Measurements from ENCODE around the gene PHF12. TPM values are rescaled to one million over a fixed set of nuclear protein-coding genes. Genes with fewer than 3 reads are reported as not detected.
"Not testable (repeated sequence)": the region's sequence is repeated elsewhere in the genome, so short reads cannot be mapped to it uniquely, and the experiment has no call there.

PHF12 gene
- polyA plus RNA-seq, 1 experiment = 16.5 TPM

- H3K36me3 ChIP-seq (ENCODE audit: control insufficient read depth, insufficient read depth, low read length) = no peaks in the 10 kb centered on the region; the same call in 1 of the 2 replicates
- ChIA-PET POLR2A (no interaction called here), CTCF (interaction anchor here (0.9 to 4.0 kb wide), 5 partner anchors 10 to 33 kb away, joined by 3 to 17 read pairs (median 4); partner anchors contain the start of gene DHRS13)
- DNase-seq (ENCODE audit: low read depth) = no peak
- no peaks in the 10 kb centered on the region for H3K27me3 ChIP-seq (ENCODE audit: control insufficient read depth, insufficient read depth, low read length)
- TF ChIP-seq CTCF (IDR thresholded peaks at IDR 0.05; ENCODE audit: insufficient read depth, low read depth, low read length) = no peak
- H3K4me3 ChIP-seq (ENCODE audit: low read depth, low read length) = no peak overlapping the region
These were observed 15.4 kb downstream of the PHF12 start for GRCh38 chr17:28935744-28936460.

- H3K4me3 ChIP-seq (ENCODE audit: low read depth, low read length); DNase-seq (ENCODE audit: low read depth); H3K36me3 ChIP-seq (ENCODE audit: control insufficient read depth, insufficient read depth, low read length); H3K27me3 ChIP-seq (ENCODE audit: control insufficient read depth, insufficient read depth, low read length); POLR2A ChIA-PET: not testable (repeated sequence)
- CTCF ChIA-PET = interaction anchor here (0.7 to 4.0 kb wide), 3 partner anchors 8 to 844 kb away, joined by 3 to 17 read pairs (median 4); no protein-coding TSS in a partner anchor
These were observed 16.8 kb downstream of the PHF12 start for GRCh38 chr17:28934508-28934907.

- Histone ChIP-seq H3K36me3 (ENCODE audit: control insufficient read depth, insufficient read depth, low read length) (0 out of 2 replicates have a peak, but pooled peaks cover 2% of the 10 kb centered on the region), H3K27me3 (ENCODE audit: control insufficient read depth, insufficient read depth, low read length) (no peaks in the 10 kb centered on the region), H3K4me3 (ENCODE audit: low read depth, low read length) (no peak overlapping the region)
- TF ChIP-seq CTCF (IDR thresholded peaks at IDR 0.05; ENCODE audit: insufficient read depth, low read depth, low read length) = no peak
- no peak for DNase-seq (ENCODE audit: low read depth)
- ChIA-PET CTCF (interaction anchor here (1.2 to 2.1 kb wide), 2 partner anchors 9 to 203 kb away, joined by 4 to 5 read pairs; no protein-coding TSS in a partner anchor), POLR2A (interaction anchor here (0.6 kb wide), 1 partner anchor 65 kb away, joined by 4 read pairs; no protein-coding TSS in a partner anchor)
These were observed 21.5 kb downstream of the PHF12 start for GRCh38 chr17:28929787-28930186.

- TF ChIP-seq CTCF (IDR thresholded peaks at IDR 0.05; ENCODE audit: insufficient read depth, low read depth, low read length) = no peak
- H3K36me3 ChIP-seq (ENCODE audit: control insufficient read depth, insufficient read depth, low read length) = peaks cover 7% of the 10 kb centered on the region
- DNase-seq (ENCODE audit: low read depth) = no peak
- CTCF ChIA-PET = interaction anchor here (1.2 to 2.5 kb wide), 4 partner anchors 10 to 16 kb away, joined by 3 to 9 read pairs (median 4); no protein-coding TSS in a partner anchor
- H3K27me3 ChIP-seq (ENCODE audit: control insufficient read depth, insufficient read depth, low read length) = no peaks in the 10 kb centered on the region
- POLR2A ChIA-PET = no interaction called here
- H3K4me3 ChIP-seq (ENCODE audit: low read depth, low read length) = no peak overlapping the region
These were observed 23.3 kb downstream of the PHF12 start for GRCh38 chr17:28928061-28928460.

GRCh38 chr17:28926786-28927185, 24.5 kb downstream of the PHF12 start:
- CTCF ChIA-PET = interaction anchor here (0.9 to 2.7 kb wide), 10 partner anchors 9 to 200 kb away, joined by 3 to 17 read pairs (median 4); partner anchors contain the start of gene DHRS13
- POLR2A ChIA-PET = no interaction called here

More at GRCh38 chr17:28926786-28927185, 24.5 kb downstream of the PHF12 start:
- H3K27me3 ChIP-seq (ENCODE audit: control insufficient read depth, insufficient read depth, low read length) = no peaks in the 10 kb centered on the region
- H3K36me3 ChIP-seq (ENCODE audit: control insufficient read depth, insufficient read depth, low read length) = peaks cover 9% of the 10 kb centered on the region
- no peak overlapping the region for H3K4me3 ChIP-seq (ENCODE audit: low read depth, low read length)
- TF ChIP-seq CTCF (IDR thresholded peaks at IDR 0.05; ENCODE audit: insufficient read depth, low read depth, low read length) = no peak
- DNase-seq (ENCODE audit: low read depth) = no peak

Measured in BJ (cell line).